Brain pericyte (primary cell): Measurements from ENCODE around the gene PTPRCAP.
"Not testable (repeated sequence)": the region's sequence is repeated elsewhere in the genome, so short reads cannot be mapped to it uniquely, and the experiment has no call there.

Experiments
- DNase-seq: peaks from one replicate; pipeline ENCODE4 v3.0.0-alpha.2; 2012; ENCODE audit warnings: low read depth, low spot score

The PTPRCAP gene

GRCh38 chr11:67437082-67437808, at the start of gene PTPRCAP:
Gene PTPRCAP, minus strand, starts transcription at chr11:67437682. Its CDS starts 63 bp downstream, at chr11:67437619.
- DNase-seq, result no peak

GRCh38 chr11:67486481-67487195, 49.2 kb upstream of the PTPRCAP start:
- DNase-seq, result no peak

- not testable (repeated sequence) for DNase-seq
Observed at GRCh38 chr11:67485873-67486361, 48.4 kb upstream of the PTPRCAP start.

GRCh38 chr11:67484847-67485311, 47.4 kb upstream of the PTPRCAP start:
- no peak for DNase-seq

GRCh38 chr11:67483831-67484665, 46.6 kb upstream of the PTPRCAP start:
- DNase-seq, result no peak

- peak; percentile 96 for DNase-seq
Observed at GRCh38 chr11:67482827-67483798, 45.6 kb upstream of the PTPRCAP start, which contains the start of gene AIP. Gene AIP, plus strand, starts transcription at chr11:67483026. Its CDS starts 133 bp downstream, at chr11:67483159.

GRCh38 chr11:67482275-67482826, 44.9 kb upstream of the PTPRCAP start:
- DNase-seq, result no peak

- not testable (repeated sequence) for DNase-seq
Observed at GRCh38 chr11:67477344-67478050, 40.0 kb upstream of the PTPRCAP start.

GRCh38 chr11:67476692-67477091, 39.2 kb upstream of the PTPRCAP start:
- not testable (repeated sequence) for DNase-seq

GRCh38 chr11:67472882-67473281, 35.4 kb upstream of the PTPRCAP start:
- DNase-seq, result no peak

- no peak for DNase-seq
Observed at GRCh38 chr11:67470337-67471002, 33.0 kb upstream of the PTPRCAP start.

- no peak for DNase-seq
Observed at GRCh38 chr11:67469508-67469811, 32.0 kb upstream of the PTPRCAP start.

- peak; percentile 41 for DNase-seq
Observed at GRCh38 chr11:67468759-67469507, 31.5 kb upstream of the PTPRCAP start, which contains the start of gene TMEM134. Gene TMEM134, minus strand, starts transcription at chr11:67469251. Its CDS starts 59 bp downstream, at chr11:67469192.

GRCh38 chr11:67468456-67468758, 30.9 kb upstream of the PTPRCAP start:
- DNase-seq, result no peak

GRCh38 chr11:67468056-67468455, 30.6 kb upstream of the PTPRCAP start:
- no peak for DNase-seq

- DNase-seq, result no peak
Observed at GRCh38 chr11:67466962-67467771, 29.7 kb upstream of the PTPRCAP start.

- DNase-seq, result no peak
Observed at GRCh38 chr11:67466367-67466766, 28.9 kb upstream of the PTPRCAP start.

GRCh38 chr11:67465530-67465929, 28.0 kb upstream of the PTPRCAP start:
- DNase-seq, result not testable (repeated sequence)
